OCI-M2 (cell line): ENCODE measurements around the gene FAM78B.

Experiments
- DNase-seq: peaks from one replicate; lab custom pipeline; 2025; ENCODE audit not compliant: unreplicated experiment; lab: John Stamatoyannopoulos, UW

Gene FAM78B

GRCh38 chr1:166069390-166069789, 97.4 kb downstream of the FAM78B start:
- DNase-seq = no peak

- no peak for DNase-seq
Observed at GRCh38 chr1:166066107-166066506, 100.7 kb downstream of the FAM78B start.

DNA sequence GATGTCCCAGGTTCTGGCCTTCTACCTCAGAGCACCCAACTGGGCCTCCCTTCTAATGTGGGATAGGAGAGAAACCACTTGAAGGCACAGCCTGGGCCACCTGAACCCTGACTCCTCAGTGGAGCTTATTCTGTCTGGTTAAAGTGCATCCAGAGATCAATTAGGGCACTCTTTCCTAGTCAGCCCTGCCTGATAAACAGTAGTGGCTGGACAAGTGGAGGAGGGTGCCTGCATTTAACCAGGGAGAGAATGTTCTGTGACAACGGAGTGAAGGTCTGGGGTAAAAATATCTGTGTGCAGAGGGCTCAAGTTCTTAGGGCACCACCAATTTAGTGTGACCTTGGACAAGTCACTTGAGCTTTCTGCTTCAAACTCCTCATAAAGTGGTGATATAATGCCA, 101.8 kb downstream of the FAM78B start:
- no peak for DNase-seq

- no peak for DNase-seq
Observed at GRCh38 chr1:166064313-166064926, 102.4 kb downstream of the FAM78B start.

- no peak for DNase-seq
Observed at GRCh38 chr1:166063701-166064100, 103.1 kb downstream of the FAM78B start.

DNA sequence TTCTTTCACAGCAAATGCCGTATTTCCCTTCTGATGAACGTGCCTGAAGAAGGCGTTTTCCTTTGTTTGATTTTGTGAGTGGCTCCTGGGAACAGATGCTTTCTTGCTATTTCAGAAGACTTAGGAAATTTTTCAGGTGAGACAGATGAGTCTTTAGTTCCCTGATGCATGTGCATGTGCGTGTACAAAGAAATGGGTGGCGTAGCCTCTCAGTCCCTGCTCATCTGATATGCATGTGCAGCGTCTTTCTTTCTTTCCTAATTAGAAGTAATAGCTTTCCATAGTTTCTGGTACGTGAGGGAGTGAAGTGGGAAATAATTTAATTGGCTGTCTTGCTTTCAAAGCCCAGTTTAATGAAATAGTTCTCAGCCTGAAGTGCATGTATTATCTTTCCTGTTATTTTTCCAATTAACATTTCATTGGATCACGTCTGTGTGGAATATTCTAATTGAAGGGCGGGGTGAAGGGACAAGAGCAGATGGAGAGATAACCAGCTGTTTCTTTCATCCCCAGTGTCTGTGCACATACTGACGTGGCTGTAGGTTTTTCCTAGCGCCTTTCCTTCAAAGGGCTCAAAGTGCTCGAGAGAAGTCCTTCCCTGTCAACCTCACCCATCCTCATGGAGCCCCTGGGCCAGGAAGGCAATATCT, 104.3 kb downstream of the FAM78B start:
- no peak for DNase-seq

- DNase-seq = no peak
Observed at GRCh38 chr1:166057650-166058049, 109.2 kb downstream of the FAM78B start.

GRCh38 chr1:166053395-166053794, 113.4 kb downstream of the FAM78B start:
- DNase-seq = no peak

GRCh38 chr1:166040202-166040997, 126.4 kb downstream of the FAM78B start:
- DNase-seq = no peak

GRCh38 chr1:166039436-166040201, 127.2 kb downstream of the FAM78B start:
- DNase-seq = no peak

DNA sequence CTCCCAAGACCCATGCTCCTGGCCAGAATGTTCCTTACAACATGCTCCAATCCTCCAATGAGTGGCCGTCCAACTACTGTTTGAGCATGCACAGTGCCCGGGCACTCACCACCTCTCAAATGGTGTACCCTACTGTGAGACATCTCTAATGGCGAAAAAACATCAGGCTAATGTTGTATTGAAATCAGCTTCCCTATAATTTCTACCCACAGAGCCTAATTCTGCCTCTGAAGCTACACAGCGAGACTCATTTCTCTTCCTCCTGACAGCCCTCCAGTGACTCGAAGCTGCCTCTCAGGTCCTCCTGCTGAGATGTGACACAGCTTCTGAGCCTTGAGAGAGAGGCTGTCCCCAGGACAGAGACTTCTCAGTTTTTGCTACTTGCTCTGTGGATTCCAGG, 130.7 kb downstream of the FAM78B start:
- no peak for DNase-seq

- no peak for DNase-seq
Observed at GRCh38 chr1:166032572-166033371, 134.0 kb downstream of the FAM78B start.

- no peak for DNase-seq
Observed at GRCh38 chr1:166031932-166032571, 134.7 kb downstream of the FAM78B start.

- DNase-seq = no peak
Observed at GRCh38 chr1:166029196-166029945, 137.4 kb downstream of the FAM78B start.

DNA sequence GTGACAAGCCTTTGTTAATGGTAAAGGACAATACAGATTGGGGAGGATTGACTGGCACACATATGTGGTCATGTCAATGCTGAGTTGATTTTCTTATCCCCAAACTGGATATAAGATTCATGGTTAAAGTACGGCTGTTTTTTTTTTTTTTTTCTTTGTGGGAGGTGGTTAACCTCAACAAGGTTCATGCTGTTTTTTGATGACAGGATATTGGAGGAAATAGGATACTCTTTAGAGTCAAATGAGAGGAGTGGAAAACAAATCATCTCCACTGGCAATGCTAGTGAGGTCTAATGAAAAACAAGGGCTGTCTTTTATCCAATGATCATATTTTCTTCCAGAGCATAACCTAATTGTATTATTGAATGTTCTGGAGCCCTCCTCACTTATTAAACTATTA, 140.2 kb downstream of the FAM78B start:
- DNase-seq = no peak

DNA sequence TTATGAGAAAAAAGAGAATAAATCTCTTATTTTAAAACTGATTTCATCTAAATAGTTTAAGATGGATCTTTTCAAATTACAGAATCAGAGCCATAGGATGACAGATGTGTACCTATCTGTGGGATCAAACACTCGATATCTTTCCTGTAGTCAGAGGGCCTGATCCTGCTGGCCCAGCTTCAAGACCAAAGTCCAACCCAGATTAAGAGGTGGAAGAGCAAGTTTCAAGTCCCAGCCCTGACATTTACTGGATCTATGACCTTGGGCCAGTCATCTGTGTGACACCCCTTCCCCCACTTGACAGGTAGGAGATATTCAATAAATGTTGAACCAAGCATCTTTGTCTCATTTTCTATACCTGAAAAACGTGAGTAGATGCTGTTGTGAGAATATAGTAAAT, 140.7 kb downstream of the FAM78B start:
- no peak for DNase-seq

- no peak for DNase-seq
Observed at GRCh38 chr1:166020210-166020609, 146.6 kb downstream of the FAM78B start.
